OCI-LY1 (cell line): ENCODE measurements around the gene RAPGEF2.

ENCODE experiments used
- H2AFZ ChIP-seq: fragments of 200-600 bp; sonication (generic), shearing (Covaris generic); 2 replicates; pipeline ENCODE4 v1.6.0; 2014; ENCODE audit warnings: antibody characterized with exemption, mild to moderate bottlenecking, low read length
- H3F3A ChIP-seq: fragments of 200-600 bp; sonication (generic), shearing (Covaris generic); 2 replicates; pipeline ENCODE4 v1.6.0; 2014; ENCODE audit warnings: mild to moderate bottlenecking, antibody characterized with exemption, low read length, moderate library complexity; ENCODE audit not compliant: insufficient read depth
- H3K27ac ChIP-seq: fragments of 200-600 bp; sonication (generic); 2 replicates; pipeline ENCODE4 v1.5.1; 2014; ENCODE audit warnings: low read length, mixed run types, mild to moderate bottlenecking, low read depth; ENCODE audit not compliant: poor library complexity, severe bottlenecking
- H3K27me3 ChIP-seq: fragments of 200-600 bp; sonication (generic); 2 replicates; pipeline ENCODE4 v1.6.0; 2014; ENCODE audit warnings: antibody characterized with exemption, mild to moderate bottlenecking, low read length, moderate library complexity; ENCODE audit not compliant: insufficient read depth
- H3K36me3 ChIP-seq: fragments of 200-600 bp; sonication (generic); 2 replicates; pipeline ENCODE4 v1.6.1; 2014; ENCODE audit warnings: mild to moderate bottlenecking, antibody characterized with exemption, low read length, moderate library complexity, mixed read lengths; ENCODE audit not compliant: insufficient read depth
- H3K4me1 ChIP-seq: fragments of 200-600 bp; sonication (generic); 2 replicates; pipeline ENCODE4 v1.5.1; 2014; ENCODE audit warnings: mild to moderate bottlenecking, low read length, moderate library complexity; ENCODE audit not compliant: insufficient read depth, severe bottlenecking
- H3K4me2 ChIP-seq: fragments of 200-600 bp; sonication (generic), shearing (Covaris generic); 2 replicates; pipeline ENCODE4 v1.6.1; 2014; ENCODE audit warnings: low read length
- H3K4me3 ChIP-seq: fragments of 200-600 bp; sonication (generic); 2 replicates; pipeline ENCODE4 v1.5.1; 2014; ENCODE audit warnings: low read length, low read depth, mild to moderate bottlenecking, mixed read lengths; ENCODE audit not compliant: poor library complexity, severe bottlenecking
- H3K79me2 ChIP-seq: fragments of 200-600 bp; shearing (Covaris generic); 2 replicates; pipeline ENCODE4 v1.6.1; 2016; ENCODE audit warnings: mixed run types, low read length, mixed read lengths; ENCODE audit not compliant: insufficient read depth
- H3K9ac ChIP-seq: fragments of 200-600 bp; sonication (generic), shearing (Covaris generic); 2 replicates; pipeline ENCODE4 v1.6.1; 2014; ENCODE audit warnings: mild to moderate bottlenecking, low read length, mixed read lengths
- H3K9me2 ChIP-seq: fragments of 200-600 bp; sonication (generic), shearing (Covaris generic); 2 replicates; pipeline ENCODE4 v1.6.1; 2014; ENCODE audit warnings: low read depth, mild to moderate bottlenecking, low read length, mixed read lengths
- H3K9me3 ChIP-seq: fragments of 200-600 bp; shearing (Covaris generic); 2 replicates; pipeline ENCODE4 v1.6.1; 2014; ENCODE audit warnings: low read length, mixed read lengths
- H4K20me1 ChIP-seq: fragments of 200-600 bp; sonication (generic), shearing (Covaris generic); 2 replicates; pipeline ENCODE4 v1.6.0; 2016; ENCODE audit warnings: mild to moderate bottlenecking, low read length; ENCODE audit not compliant: insufficient read depth
- CTCF ChIP-seq: fragments of 200-600 bp; sonication (generic), shearing (Covaris generic); IDR thresholded peaks from 2 replicates; pipeline ENCODE4 v1.5.1; 2017; ENCODE audit warnings: mild to moderate bottlenecking, antibody characterized with exemption, low read length, moderate library complexity, mixed read lengths
- EZH2 ChIP-seq: fragments of 200-600 bp; sonication (generic), shearing (Covaris generic); IDR thresholded peaks from 2 replicates; pipeline ENCODE4 v1.8.0; 2017; ENCODE audit warnings: borderline replicate concordance, mixed run types, mild to moderate bottlenecking, antibody characterized with exemption, low read length, moderate library complexity, mixed read lengths

Gene RAPGEF2

GRCh38 chr4:159395693-159396092, 292.8 kb downstream of the RAPGEF2 start:
- no peak for TF ChIP-seq CTCF
- no peak for TF ChIP-seq EZH2
- Histone ChIP-seq H3F3A (no peaks in the 10 kb centered on the region), H3K9ac (no peak overlapping the region), H4K20me1 (no peaks in the 10 kb centered on the region), H3K36me3 (no peaks in the 10 kb centered on the region), H3K4me3 (no peak overlapping the region), H3K27ac (no peak overlapping the region), H3K27me3 (no peaks in the 10 kb centered on the region), H3K9me3 (no peaks in the 10 kb centered on the region), H3K9me2 (no peaks in the 10 kb centered on the region), H3K4me2 (no peak overlapping the region), H3K79me2 (no peaks in the 10 kb centered on the region), H2AFZ (no peak overlapping the region), H3K4me1 (no peaks in the 10 kb centered on the region)

- H4K20me1 ChIP-seq: no peaks in the 10 kb centered on the region
- no peak overlapping the region for H3K27ac ChIP-seq
- no peaks in the 10 kb centered on the region for H3K4me1 ChIP-seq
- no peaks in the 10 kb centered on the region for H3F3A ChIP-seq
- H3K4me2 ChIP-seq: no peak overlapping the region
- no peaks in the 10 kb centered on the region for H3K79me2 ChIP-seq
- no peak overlapping the region for H3K4me3 ChIP-seq
- no peak overlapping the region for H3K9ac ChIP-seq
- H3K36me3 ChIP-seq: no peaks in the 10 kb centered on the region
- no peaks in the 10 kb centered on the region for H3K27me3 ChIP-seq
- no peak for TF ChIP-seq EZH2
- no peak for TF ChIP-seq CTCF
- H2AFZ ChIP-seq: no peak overlapping the region
- H3K9me3 ChIP-seq: no peaks in the 10 kb centered on the region
- no peaks in the 10 kb centered on the region for H3K9me2 ChIP-seq
Observed at GRCh38 chr4:159396151-159396550, 293.3 kb downstream of the RAPGEF2 start.

- Histone ChIP-seq H3K4me1 (no peaks in the 10 kb centered on the region), H3K4me3 (no peak overlapping the region), H3K9ac (no peak overlapping the region), H3K9me2 (no peaks in the 10 kb centered on the region), H3K27me3 (no peaks in the 10 kb centered on the region), H3F3A (no peaks in the 10 kb centered on the region), H3K36me3 (no peaks in the 10 kb centered on the region), H3K4me2 (no peak overlapping the region), H4K20me1 (no peaks in the 10 kb centered on the region), H3K27ac (no peak overlapping the region), H3K79me2 (no peaks in the 10 kb centered on the region), H2AFZ (no peak overlapping the region), H3K9me3 (no peaks in the 10 kb centered on the region)
- TF ChIP-seq CTCF (no peak), EZH2 (no peak)
Observed at GRCh38 chr4:159398236-159398638, 295.4 kb downstream of the RAPGEF2 start.
